ENCODE measurements around the gene NFYA.

DNA sequence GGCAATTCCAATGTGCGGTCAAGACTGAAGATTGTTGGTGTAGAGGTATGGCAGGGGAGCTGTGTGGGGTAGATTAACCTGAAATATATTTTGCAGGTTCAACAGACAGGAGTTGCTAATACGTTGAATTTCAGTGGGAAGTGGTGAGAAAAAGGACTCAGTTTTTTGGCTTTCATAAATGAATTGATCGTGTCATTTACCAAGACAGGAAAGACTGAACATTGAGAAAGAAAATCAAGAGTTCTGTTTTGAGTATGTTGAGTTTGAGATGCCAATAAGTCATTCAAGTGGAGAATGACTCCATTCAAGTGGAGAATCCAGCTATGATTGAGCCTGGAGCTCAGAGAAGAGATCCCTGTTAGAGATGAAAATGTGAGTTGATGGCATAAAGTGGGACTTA, 31.1 kb downstream of the NFYA start:
- TF ChIP-seq CEBPB (IDR thresholded peaks at IDR 0.05) (no peak), CREB1 (IDR thresholded peaks at IDR 0.05; ENCODE audit: low read depth) (no peak), YY1 (IDR thresholded peaks at IDR 0.05; ENCODE audit: low read depth) (no peak), EP300 (IDR thresholded peaks at IDR 0.05; ENCODE audit: borderline replicate concordance) (no peak)
- TF ChIP-seq, protein P1, sequence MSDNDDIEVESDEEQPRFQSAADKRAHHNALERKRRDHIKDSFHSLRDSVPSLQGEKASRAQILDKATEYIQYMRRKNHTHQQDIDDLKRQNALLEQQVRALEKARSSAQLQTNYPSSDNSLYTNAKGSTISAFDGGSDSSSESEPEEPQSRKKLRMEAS (IDR thresholded peaks at IDR 0.05): no peak
- TF ChIP-seq, protein P2, sequence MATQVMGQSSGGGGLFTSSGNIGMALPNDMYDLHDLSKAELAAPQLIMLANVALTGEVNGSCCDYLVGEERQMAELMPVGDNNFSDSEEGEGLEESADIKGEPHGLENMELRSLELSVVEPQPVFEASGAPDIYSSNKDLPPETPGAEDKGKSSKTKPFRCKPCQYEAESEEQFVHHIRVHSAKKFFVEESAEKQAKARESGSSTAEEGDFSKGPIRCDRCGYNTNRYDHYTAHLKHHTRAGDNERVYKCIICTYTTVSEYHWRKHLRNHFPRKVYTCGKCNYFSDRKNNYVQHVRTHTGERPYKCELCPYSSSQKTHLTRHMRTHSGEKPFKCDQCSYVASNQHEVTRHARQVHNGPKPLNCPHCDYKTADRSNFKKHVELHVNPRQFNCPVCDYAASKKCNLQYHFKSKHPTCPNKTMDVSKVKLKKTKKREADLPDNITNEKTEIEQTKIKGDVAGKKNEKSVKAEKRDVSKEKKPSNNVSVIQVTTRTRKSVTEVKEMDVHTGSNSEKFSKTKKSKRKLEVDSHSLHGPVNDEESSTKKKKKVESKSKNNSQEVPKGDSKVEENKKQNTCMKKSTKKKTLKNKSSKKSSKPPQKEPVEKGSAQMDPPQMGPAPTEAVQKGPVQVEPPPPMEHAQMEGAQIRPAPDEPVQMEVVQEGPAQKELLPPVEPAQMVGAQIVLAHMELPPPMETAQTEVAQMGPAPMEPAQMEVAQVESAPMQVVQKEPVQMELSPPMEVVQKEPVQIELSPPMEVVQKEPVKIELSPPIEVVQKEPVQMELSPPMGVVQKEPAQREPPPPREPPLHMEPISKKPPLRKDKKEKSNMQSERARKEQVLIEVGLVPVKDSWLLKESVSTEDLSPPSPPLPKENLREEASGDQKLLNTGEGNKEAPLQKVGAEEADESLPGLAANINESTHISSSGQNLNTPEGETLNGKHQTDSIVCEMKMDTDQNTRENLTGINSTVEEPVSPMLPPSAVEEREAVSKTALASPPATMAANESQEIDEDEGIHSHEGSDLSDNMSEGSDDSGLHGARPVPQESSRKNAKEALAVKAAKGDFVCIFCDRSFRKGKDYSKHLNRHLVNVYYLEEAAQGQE (IDR thresholded peaks at IDR 0.05; ENCODE audit: low read depth): no peak
